Astrocyte of the spinal cord (primary cell): ENCODE measurements around the gene BCL7A.

Source experiments
- DNase-seq: peaks from one replicate; pipeline ENCODE4 v3.0.0; 2011; ENCODE audit warnings: low read depth, low spot score
- H3K4me3 ChIP-seq: 2 replicates; pipeline ENCODE4 v1.5.1; 2011; ENCODE audit warnings: low read depth, mild to moderate bottlenecking, low read length, moderate library complexity
- in situ Hi-C: cut with HindIII; loops from 2 replicates; pipeline ENCODE4 v1.10.0; 2017; ENCODE audit warnings: low sequenced_read_pairs
- TF ChIP-seq, protein P1 (sequence below): IDR thresholded peaks from 2 replicates; pipeline ENCODE4 v1.5.1; 2012; ENCODE audit warnings: low read depth, mild to moderate bottlenecking, low read length, inconsistent platforms

BCL7A gene

DNA sequence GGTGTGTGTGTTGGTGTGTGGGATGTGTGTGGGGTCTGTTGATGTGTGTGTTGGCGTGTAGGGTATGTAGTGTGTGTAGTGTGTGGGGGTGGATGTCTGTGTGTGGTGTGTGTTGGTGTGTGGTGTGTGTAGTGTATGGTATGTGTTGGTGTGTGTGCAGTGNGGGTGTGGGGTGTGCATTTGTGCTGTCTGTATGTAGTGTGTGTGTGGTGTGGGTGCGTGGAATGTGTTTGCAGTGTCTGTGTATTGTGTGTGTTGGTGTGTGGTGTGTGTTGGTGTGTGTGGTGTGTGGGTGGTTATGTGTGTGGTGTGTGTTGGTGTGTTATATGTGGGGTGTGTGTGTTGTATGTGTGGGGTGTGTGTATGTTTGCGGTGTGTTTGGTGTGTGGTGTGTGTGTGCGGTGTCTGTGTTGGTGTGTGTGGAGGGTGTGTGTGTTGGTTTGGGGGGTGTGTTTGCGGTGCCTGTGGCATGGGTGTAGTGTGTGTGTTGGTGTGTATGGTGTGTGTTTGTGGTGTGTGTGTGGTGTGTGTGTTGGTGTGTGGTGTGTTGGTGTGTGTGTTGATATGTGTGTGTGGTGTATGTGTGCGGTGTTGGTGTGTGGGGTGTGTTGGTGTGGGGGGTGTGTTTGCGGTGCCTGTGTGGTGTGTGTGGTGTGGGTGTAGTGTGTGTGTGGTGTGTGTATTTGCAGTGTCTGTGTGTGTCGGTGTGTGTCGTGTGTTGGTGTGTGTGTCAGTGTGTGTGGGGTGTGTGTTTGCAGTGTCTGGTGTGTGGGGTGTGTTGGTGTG is 71.6 kb downstream of the BCL7A start:
- no peak overlapping the region for H3K4me3 ChIP-seq
- in situ Hi-C loops = no loop called here
- no peak for DNase-seq
- TF ChIP-seq, protein P1, sequence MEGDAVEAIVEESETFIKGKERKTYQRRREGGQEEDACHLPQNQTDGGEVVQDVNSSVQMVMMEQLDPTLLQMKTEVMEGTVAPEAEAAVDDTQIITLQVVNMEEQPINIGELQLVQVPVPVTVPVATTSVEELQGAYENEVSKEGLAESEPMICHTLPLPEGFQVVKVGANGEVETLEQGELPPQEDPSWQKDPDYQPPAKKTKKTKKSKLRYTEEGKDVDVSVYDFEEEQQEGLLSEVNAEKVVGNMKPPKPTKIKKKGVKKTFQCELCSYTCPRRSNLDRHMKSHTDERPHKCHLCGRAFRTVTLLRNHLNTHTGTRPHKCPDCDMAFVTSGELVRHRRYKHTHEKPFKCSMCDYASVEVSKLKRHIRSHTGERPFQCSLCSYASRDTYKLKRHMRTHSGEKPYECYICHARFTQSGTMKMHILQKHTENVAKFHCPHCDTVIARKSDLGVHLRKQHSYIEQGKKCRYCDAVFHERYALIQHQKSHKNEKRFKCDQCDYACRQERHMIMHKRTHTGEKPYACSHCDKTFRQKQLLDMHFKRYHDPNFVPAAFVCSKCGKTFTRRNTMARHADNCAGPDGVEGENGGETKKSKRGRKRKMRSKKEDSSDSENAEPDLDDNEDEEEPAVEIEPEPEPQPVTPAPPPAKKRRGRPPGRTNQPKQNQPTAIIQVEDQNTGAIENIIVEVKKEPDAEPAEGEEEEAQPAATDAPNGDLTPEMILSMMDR = no peak

DNA sequence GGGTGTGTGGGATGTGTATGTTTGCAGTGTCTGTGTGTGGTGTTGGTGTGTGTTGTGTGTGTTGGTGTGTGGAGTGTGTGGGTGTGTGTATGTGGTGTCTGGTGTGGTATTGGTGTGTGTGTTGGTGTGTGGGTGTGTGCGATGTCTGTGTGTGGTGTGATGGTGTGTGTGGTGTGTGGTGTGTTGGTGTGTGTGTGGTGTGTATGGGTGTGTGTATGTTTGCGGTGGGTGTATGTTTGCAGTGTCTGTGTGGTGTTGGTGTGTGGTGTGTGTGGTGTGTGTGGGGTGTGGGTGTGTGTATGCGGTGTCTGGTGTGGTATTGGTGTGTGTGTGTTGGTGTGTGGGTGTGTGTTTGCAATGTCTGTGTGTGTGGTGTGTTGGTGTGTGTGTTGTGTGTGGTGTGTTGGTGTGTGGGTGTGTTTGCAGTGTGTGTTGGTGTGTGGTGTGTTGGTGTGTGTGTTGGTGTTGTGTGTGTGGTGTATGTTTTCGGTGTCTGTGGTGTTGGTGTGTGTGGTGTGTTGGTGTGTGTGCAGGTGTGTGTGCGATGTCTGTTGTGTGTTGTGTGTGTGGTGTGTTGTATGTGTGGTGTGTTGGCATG is 72.6 kb downstream of the BCL7A start:
- in situ Hi-C loops = no loop called here
- TF ChIP-seq, protein P1 = no peak
- DNase-seq = no peak
- H3K4me3 ChIP-seq = no peak overlapping the region

DNA sequence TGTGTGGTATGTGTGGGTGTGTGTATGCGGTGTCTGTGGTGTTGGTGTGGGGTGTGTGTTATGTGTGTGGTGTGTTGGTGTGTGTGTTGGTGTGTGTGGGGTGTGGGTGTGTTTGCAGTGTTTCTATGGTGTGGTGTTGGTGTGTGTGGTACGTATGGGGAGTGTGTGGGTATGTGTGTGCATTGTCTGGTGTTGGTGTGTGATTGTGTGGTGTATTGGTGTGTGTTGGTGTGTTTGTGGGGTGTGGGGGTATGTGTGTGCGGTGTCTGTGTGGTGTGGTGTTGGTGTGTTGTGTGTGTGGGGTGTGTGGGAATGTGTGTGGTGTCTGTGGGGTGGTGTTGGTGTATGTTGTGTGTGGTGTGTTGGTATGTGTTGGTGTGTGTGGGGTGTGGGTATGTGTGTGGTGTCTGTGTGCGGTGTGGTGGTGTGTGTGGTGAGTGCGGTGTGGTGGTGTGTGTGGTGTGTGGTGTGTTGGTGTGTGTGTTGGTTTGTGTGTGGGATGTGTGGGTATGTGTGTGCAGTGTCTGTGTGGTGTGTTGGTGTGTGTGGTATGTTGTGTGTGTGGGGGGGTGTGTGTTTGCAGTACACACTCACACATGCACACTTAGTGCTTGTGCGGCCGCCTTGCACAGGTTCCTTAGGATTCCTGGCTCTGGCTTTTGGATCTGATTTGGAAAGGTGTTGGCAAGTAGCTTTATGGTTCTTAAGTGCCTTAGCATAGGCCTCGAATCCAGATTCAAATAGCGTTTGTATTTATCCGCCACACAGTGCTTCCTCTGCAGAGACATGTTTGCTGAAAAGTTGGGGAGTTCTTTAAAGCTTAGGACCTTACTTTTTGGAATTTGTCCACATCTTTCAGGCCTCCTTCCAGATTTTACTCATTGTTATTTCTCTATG is 73.3 kb downstream of the BCL7A start:
- TF ChIP-seq, protein P1 = no peak
- no peak overlapping the region for H3K4me3 ChIP-seq
- peak; percentile 38 for DNase-seq
- in situ Hi-C loops = no loop called here

DNA sequence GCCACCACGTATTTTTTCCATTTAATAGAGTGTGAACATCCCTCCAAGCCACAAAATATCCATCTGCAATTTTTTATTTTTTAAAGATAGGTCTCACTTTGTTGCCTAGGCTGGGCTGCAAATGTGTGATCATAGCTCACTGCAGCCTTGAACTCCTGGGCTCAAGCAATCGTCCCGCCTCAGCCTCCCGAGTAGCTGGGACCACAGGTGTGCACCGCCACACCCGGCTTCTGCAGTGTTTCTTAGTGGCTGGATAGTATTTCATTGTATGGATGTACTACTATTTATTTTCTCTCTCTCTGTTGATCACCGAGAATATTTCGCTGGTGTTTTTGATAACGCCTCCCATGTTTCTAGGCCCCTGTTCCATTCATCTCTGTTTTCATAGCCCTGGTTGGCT is 74.3 kb downstream of the BCL7A start:
- no peak overlapping the region for H3K4me3 ChIP-seq
- no peak for DNase-seq
- TF ChIP-seq, protein P1 = no peak
- in situ Hi-C loops = no loop called here

DNA sequence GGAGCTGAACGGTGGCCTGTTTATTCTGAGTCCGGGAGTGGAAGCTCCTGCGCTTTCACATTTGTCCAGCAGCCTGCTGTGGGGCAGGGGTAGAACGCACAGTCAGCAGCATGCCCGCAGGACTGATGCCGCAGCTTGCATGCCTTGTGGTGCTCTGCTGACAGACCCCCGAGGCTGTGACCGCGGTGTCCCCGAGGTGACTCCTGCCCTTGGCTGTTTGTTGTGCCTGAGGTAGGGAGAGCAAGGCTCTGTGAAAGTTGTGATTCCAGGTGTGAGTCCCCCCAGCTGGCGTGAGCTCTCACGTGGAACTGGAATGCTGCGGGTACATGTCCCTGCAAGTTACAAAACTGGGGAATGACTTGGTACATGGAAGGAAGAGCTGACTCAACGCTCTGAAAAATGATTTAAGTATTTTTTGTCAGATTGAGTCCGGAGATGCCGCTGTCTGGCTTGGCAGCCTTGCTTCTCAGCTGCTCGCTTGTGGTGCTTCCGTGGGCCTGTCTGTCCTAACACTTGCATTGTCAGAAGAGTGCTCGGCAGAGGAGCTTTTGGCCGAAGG is 75.0 kb downstream of the BCL7A start:
- H3K4me3 ChIP-seq = no peak overlapping the region
- in situ Hi-C loops = no loop called here
- no peak for DNase-seq
- TF ChIP-seq, protein P1 = no peak

DNA sequence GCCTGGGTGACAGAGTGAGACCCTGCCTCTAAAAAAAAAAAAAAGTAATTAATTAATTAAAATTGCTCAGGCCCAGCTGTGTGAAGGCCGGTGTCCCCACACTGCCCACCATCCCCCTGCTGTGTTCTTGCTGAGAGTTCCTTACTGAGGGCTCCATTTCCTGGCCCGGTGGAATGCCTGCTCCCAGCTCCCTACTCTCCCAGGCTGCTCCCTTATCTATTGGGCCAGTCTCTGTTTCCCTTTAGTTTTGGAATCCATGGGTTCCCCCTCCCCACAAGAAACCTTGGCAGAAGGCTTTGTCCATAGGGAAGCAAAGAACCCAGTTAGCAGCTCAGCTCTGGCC is 75.9 kb downstream of the BCL7A start:
- in situ Hi-C loops = no loop called here
- no peak for DNase-seq
- TF ChIP-seq, protein P1 = no peak
- no peak overlapping the region for H3K4me3 ChIP-seq
